Heart left ventricle (tissue), 13 donors: ENCODE measurements around the gene TMPRSS11B.

ENCODE experiments used
- CTCF ChIP-seq, 12 donors: fragments of 200-600 bp; sonication (generic) in 4 of 12; IDR thresholded peaks; one replicate each; pipeline versions ENCODE4 v1.5.0 to v1.8.0; 2018 to 2022; ENCODE audit warnings: antibody characterized with exemption in 12 of 12, mild to moderate bottlenecking in 5 of 12
- POLR2A ChIP-seq, 2 donors: fragments of 450-650 bp; IDR thresholded peaks; one replicate each; pipeline ENCODE4 v1.6.1; 2017; ENCODE audit warnings: antibody characterized with exemption in 2 of 2, mild to moderate bottlenecking in 2 of 2, moderate library complexity in 2 of 2
- donor health status: ischemic (EF 13 %, LVEDD 7.1; RV severe dilation, severe dysfunction).
- donor health status: DM: no; HTN: yes; CAD: no.
- donor health status: DM: no; HTN: no; CAD: no.
- donor health status: ischemic (EF 25% LVEDD 6.9; RV normal size, moderate dysfunction).
- donor health status: ischemic (EF 25% LVEDD 5.7; RV mildly dilated, moderate dysfunction).
- donor health status: ischemic (EF 35%, LVEDD 5.7; RV mildly dilated, moderate dysfunction).
- donor health status: nonischemic (EF 11% LVEDD 7.7; RV severe dilation, severe dysfunction).
- donor health status: DM: yes; HTN: yes; CAD: no.
- donor health status: PGD.
- donor health status: ischemic (EF 29% LVEDD 5.4; RV normal size, mild dysfunction).
- donor health status: nonischemic (EF 23%, LVEDD 6.1; RV moderate dilation, normal function).

GRCh38 chr4:68249434-68249833 is 3.9 kb upstream of the TMPRSS11B start:
- no peak for TF ChIP-seq POLR2A (IDR thresholded peaks at IDR 0.05)
- no peak for TF ChIP-seq CTCF (IDR thresholded peaks at IDR 0.05)
